GM21390 (cell line): ENCODE data around the gene NNMT.

ENCODE experiments used
- ATAC-seq: cut with Tn5 transposase; IDR thresholded peaks from one replicate; pipeline ENCODE4 v1.9.1; 2021; ENCODE audit not compliant: unreplicated experiment

NNMT gene

GRCh38 chr11:114343493-114343892 is 47.3 kb downstream of the NNMT start:
- no peak for ATAC-seq

GRCh38 chr11:114344494-114344893 is 48.3 kb downstream of the NNMT start:
- no peak for ATAC-seq

GRCh38 chr11:114345575-114346222 is 49.5 kb downstream of the NNMT start:
- ATAC-seq, result no peak

GRCh38 chr11:114346709-114347141 is 50.5 kb downstream of the NNMT start:
- ATAC-seq, result no peak

- ATAC-seq, result no peak
Observed at GRCh38 chr11:114348200-114349191, 52.3 kb downstream of the NNMT start.

- ATAC-seq, result no peak
Observed at GRCh38 chr11:114350022-114350421, 53.8 kb downstream of the NNMT start.

GRCh38 chr11:114353443-114353842 is 57.2 kb downstream of the NNMT start:
- ATAC-seq, result no peak

- no peak for ATAC-seq
Observed at GRCh38 chr11:114354076-114354475, 57.9 kb downstream of the NNMT start.

- ATAC-seq, result no peak
Observed at GRCh38 chr11:114358716-114359115, 62.5 kb downstream of the NNMT start.

GRCh38 chr11:114359342-114359741 is 63.1 kb downstream of the NNMT start:
- ATAC-seq, result no peak

GRCh38 chr11:114362326-114362725 is 66.1 kb downstream of the NNMT start:
- no peak for ATAC-seq

- no peak for ATAC-seq
Observed at GRCh38 chr11:114362958-114363357, 66.8 kb downstream of the NNMT start.
